ENCODE data around the gene KITLG. TPM values are rescaled to one million over a fixed set of nuclear protein-coding genes. Genes with fewer than 3 reads are reported as not detected.
"Not testable (repeated sequence)": the region's sequence is repeated elsewhere in the genome, so short reads cannot be mapped to it uniquely, and the experiment has no call there.

Gene KITLG
- total RNA-seq, 1 experiment from 2014 or later: 0.07 TPM

DNA sequence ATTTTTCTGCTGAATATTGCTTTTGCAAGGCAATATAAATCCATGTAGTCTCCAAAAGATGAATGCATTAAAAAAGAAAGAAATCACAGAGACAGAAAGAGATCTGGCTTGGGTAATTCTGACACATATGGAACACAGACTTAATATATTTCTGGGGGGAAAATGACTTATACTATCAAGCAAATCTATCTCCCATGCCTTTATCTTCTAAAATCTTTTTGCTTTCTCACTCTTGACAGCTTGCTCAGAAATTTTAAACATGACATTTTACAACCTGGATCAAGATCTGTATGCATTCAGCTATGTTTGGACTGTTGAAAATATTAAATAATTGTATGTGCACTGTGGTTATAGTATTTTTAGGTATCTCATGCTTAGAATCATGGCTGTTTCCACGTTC, 73.0 kb downstream of the KITLG start:
- DNase-seq (ENCODE audit: low spot score): no peak
- in situ Hi-C loops (cut with HindIII; ENCODE audit: low sequenced_read_pairs): no loop called here

DNA sequence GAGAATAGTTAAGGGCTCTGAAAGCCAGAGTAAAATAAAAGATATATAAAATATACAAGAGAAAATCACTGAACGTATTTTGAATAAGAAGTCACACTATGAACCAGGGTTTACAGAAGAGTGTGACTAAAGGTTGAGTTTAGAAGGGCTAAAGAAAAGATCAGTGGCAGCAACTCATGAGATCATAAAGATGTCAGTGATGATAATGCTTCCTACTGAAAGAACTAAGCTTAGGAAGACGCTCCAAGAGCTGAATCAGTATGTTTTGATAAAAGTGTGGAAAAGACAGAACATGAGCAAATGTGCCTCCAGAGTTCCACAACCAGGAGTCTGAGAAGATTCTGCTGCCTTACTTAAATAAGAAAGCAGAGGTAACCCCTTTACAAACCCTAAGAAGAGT, 74.6 kb downstream of the KITLG start:
- in situ Hi-C loops (cut with HindIII; ENCODE audit: low sequenced_read_pairs): no loop called here
- no peak for DNase-seq (ENCODE audit: low spot score)

DNA sequence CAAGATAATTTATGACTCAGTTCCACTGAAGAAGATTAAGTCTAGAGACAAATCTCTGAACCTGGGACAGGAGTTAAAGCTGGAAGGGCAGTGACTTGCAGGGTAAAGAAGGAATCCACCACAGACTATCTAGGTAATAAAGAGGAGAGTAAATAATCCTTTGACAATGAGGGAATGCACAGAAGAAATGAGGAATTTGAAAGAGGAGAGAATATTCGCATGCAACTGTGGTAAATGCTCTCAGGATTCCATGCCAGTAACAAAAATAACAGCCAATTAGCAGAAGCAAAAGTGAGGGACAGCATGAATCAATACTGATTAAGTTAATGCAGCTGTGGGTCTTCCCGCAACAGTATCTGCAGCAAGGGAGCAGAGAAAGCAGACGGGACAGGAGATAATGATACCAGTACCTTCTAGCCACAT, 77.0 kb downstream of the KITLG start:
- in situ Hi-C loops (cut with HindIII; ENCODE audit: low sequenced_read_pairs): no loop called here
- no peak for DNase-seq (ENCODE audit: low spot score)

DNA sequence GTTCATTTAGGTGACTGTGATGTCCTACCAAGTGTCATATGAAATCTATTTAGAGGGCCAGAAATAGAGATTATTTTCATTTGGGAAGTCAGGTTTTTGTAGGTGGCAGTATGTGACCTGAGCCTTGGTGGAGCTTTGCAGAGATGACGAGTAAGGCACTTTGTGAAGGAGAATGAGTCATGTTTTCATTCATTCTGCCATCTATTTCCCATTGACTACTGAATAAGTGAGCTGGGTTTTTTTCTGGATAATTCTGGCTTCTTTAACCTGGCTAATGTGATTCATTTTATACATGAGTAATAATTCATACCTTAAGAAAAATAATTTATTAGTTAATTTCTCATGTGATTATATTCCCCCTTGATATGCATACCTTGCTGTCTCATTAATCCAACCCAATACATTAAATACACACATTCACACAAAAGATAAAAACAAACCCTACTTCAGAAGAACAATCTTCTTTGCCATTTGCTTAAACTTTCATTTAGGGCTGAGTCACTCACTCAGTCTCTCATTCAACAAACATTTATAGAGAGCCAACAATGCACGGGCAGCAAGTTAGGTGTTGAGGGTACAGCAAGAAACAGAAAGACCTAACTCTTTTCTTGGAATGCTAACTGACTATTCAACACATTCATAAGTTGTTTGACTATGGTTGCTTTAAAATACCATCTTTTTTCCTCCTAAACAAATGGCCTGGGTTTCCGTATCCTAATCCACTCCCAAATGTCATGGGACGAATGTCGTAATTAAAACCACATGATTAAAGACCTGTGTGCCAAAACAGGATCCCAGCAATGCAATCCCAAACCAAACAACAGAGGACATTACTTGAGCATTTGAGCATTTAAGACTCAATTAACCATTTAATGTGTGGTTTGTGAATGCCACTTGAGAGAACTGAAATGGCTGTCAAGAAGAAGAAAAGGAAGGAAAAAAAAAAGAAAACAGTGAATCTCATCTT, 78.0 kb downstream of the KITLG start:
- in situ Hi-C loops (cut with HindIII; ENCODE audit: low sequenced_read_pairs): no loop called here
- no peak for DNase-seq (ENCODE audit: low spot score)

DNA sequence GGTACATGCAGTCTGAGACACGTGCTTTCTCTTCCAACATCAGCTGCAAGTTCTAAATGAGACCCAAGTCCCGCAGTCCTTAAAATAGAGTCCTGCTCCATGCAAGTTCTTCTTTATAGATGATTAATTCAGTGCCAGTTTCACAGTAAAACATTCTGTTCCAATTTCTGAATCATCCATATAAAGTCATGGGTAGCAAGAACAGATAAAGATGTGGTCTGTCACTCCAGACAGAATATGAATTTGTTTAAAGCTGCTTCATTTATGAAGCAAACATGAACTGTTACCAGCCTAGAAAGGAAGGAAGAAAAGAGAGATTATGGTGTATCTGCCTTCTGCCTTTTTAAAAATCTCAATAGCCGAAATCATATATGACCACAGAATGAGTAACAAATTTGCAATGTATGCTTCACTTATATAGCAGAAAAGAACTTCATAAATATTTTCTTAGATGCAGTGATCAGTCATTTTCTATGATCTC, 83.3 kb downstream of the KITLG start:
- DNase-seq (ENCODE audit: low spot score): no peak
- in situ Hi-C loops (cut with HindIII; ENCODE audit: low sequenced_read_pairs): no loop called here

DNA sequence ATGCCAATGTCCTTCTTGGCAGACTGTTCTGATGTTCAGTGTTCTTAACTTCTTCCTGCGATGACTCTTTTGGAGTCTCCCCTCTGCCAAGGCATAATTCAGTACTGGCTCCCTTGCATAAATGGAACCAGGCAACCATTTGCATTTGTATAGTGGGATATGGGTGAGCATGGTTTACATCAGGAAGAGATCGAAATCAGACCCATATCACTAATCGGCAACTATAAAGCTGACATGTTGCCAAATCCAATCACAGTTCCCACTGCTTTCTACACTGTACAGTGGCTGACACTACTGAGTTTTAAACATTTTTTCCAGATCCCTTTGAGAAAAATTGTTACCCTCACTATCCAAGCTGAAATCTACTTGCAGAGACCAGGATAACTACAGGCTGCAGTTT, 83.8 kb downstream of the KITLG start:
- DNase-seq (ENCODE audit: low spot score): no peak
- in situ Hi-C loops (cut with HindIII; ENCODE audit: low sequenced_read_pairs): no loop called here

DNA sequence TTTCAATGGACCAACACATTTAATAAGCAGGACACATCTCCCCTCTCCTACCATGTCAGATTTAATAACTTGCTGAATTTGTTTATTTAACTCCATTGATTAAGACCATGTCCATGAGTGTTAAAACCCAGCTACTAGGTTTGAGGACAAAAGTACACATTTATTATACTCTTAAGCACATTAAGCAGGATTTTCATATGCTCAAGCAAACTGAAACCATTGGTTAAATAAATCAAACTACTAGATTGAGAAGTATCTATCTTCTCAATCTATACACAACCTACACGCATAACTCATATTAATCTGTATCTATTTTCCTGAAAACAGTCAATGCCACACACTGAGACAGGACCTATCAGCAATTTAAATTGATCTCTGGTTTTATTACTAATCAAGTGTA, 85.2 kb downstream of the KITLG start:
- in situ Hi-C loops (cut with HindIII; ENCODE audit: low sequenced_read_pairs): no loop called here
- no peak for DNase-seq (ENCODE audit: low spot score)

DNA sequence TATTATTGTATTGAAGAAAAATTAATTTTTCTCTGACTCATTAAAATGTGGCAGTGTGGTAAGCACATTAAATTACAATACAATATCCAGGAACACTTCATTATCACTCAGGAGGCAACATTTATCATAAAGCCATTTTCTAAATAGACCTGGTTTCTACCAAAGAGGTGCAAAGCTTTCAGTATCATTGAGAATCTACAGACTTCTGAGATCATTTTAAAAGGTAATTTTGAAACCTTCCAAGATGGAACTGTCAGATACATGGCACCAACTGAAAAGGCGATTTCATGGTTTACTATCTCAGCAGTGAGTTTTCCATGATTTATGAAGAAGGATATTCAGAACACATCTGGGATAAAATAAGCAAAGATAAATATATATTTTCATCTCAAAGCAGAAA, 85.8 kb downstream of the KITLG start:
- no peak for DNase-seq (ENCODE audit: low spot score)
- in situ Hi-C loops (cut with HindIII; ENCODE audit: low sequenced_read_pairs): no loop called here

DNA sequence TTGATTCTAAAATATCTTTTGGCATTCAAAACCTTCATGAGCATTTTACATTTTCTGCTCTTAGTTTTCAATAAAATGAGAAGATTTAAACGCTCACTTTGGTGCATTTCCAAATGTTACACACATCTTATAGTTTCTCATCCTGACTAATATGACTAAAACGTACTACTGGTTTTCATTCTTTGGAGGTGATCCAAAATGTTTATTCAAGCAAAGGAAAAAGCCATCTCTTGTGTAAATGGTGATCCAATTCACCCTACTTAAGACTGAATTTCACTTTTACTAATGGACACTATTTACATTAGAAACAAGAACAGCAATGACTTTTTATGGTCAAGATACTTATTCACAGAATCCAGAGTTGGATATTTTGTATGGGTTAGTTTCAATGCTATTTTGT, 86.6 kb downstream of the KITLG start:
- in situ Hi-C loops (cut with HindIII; ENCODE audit: low sequenced_read_pairs): no loop called here
- no peak for DNase-seq (ENCODE audit: low spot score)

DNA sequence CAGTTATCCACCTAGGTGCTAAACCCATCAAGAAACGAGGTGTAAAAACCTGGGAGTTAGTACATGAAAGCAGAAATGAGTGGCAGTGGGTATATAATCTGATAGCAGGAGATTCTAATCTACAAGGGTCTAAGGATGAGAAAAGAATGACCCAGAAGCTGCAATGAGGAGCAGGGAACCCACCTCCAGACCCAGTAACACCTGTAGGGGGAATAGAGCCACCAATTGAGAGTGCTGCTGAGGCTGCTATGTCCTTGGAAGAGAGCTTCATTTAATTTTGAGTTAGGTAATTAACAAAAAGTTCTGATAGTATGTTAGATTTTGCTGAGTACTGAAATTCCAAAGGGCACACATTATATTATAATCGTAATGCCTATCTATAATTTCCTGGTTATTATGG, 89.8 kb downstream of the KITLG start:
- in situ Hi-C loops (cut with HindIII; ENCODE audit: low sequenced_read_pairs): no loop called here
- DNase-seq (ENCODE audit: low spot score): no peak

DNA sequence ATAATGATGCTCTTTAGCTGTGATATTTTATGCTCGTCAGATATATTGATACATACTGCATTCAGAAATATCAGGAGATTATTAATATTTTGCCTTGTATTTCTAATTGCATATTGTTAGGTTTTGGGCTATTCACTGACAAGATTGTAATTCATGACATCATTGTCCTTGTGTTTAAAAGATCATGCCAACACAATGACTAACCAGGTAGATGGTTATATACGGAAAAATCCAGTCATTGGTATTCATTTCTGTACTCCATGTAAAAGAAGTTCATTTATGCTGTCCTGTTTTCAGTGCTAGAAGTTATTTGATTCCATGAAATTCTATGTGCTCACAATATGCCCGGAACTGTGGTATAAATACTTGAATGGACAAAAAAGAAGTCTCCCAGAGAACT, 107.5 kb downstream of the KITLG start:
- in situ Hi-C loops (cut with HindIII; ENCODE audit: low sequenced_read_pairs): no loop called here
- no peak for DNase-seq (ENCODE audit: low spot score)

DNA sequence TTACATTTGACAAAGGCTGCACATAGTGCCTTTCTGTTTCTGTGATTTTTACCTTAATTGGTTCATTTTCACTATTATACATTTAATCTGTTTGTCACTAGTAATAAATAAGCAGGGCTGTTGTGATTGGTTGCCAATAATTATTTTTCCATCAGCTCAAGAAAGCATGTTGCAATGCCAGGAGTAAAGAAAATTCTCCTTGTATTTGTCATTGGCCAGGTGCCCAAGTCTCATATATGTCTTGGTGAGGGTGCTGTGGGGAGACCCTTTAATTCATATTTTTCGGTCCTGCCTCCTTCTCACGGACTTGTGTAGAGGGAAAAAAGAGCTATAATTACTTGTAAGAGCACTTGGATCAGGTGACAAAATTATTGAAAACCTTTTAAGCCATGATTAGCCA, 108.0 kb downstream of the KITLG start:
- in situ Hi-C loops (cut with HindIII; ENCODE audit: low sequenced_read_pairs): no loop called here
- DNase-seq (ENCODE audit: low spot score): no peak

DNA sequence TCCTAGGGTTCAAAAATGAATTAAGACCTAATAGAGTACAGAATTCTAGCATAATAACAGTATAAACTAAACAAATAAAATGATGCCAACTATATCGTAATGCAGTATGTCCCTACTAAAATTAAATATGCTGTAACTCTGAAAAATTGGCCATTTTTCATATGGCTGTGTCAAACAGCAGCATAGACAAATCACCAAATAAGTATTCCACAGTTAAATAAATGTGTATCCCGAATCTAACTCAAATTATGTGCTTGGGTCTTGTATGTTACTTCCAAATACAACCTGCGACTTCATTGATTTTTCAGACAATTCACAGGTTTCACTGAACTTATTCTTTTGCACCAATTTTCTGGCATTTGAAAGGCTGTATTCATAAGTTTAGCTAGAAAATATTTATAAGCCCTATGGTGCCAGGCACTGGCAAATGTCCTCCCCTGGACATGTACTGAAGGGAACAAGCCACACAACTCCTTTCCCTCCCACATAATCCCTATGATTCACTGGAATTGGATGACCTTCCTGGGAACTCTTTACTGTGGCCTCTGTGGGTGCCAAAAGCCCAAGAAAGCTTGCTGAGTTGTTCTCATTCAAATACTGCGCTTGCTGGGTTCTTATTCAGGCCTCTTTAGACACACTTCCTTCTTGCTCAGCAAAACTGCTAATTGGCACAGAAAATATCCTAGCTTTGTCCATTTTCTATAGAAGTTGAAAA, 108.8 kb downstream of the KITLG start:
- peak; percentile 18 for DNase-seq (ENCODE audit: low spot score)
- in situ Hi-C loops (cut with HindIII; ENCODE audit: low sequenced_read_pairs): no loop called here

DNA sequence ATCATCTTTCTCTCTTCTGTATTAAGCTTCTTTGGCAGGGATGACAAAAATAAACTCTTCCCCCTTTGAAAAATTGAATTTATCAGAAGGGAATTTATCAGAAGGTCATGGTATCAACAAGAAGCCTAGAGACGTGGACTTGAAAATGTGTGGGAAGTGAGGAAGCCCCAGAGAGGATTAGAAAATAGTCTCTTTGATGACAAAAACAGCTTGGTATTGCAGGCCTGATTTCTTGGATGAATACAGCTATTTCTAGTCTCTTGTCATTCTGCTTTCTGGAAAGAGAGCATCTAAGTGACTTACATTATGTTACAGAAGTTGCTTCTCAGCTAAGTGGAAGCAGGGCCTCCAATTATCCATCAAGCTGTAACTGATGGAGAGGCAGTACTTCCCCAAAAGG, 111.1 kb downstream of the KITLG start:
- in situ Hi-C loops (cut with HindIII; ENCODE audit: low sequenced_read_pairs): no loop called here
- no peak for DNase-seq (ENCODE audit: low spot score)

DNA sequence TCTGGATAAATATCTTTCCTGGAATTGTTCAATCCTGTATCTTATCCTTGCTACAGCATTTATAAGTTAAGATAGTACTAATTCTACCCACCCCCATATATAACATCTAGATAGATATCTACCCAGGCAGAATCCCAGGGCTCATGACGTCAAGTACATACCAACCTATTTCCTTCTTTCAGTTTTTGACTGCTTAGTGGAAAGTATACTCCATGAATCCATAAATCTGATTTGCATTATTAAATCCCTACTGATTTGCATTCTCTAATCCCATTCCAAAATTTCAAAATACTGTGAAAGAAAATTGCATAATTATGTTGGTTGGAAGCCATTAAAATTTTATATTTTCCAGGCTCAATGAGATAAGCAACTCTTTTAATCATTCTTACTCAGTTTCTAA, 111.7 kb downstream of the KITLG start:
- no peak for DNase-seq (ENCODE audit: low spot score)
- in situ Hi-C loops (cut with HindIII; ENCODE audit: low sequenced_read_pairs): no loop called here

DNA sequence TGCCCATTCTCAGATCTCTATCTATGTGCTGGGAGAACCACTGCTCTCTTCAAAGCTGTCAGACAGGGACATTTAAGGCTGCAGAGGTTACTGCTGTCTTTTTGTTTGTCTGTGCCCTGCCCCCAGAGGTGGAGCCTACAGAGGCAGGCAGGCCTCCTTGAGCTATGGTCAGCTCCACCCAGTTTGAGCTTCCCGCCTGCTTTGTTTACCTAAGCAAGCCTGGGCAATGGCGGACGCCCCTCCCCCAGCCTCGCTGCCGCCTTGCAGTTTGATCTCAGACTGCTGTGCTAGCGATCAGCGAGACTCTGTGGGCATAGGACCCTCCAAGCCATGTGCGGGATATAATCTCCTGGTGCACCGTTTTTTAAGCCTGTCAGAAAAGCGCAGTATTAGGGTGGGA, 113.6 kb downstream of the KITLG start:
- DNase-seq (ENCODE audit: low spot score); in situ Hi-C loops (cut with HindIII; ENCODE audit: low sequenced_read_pairs): not testable (repeated sequence)

DNA sequence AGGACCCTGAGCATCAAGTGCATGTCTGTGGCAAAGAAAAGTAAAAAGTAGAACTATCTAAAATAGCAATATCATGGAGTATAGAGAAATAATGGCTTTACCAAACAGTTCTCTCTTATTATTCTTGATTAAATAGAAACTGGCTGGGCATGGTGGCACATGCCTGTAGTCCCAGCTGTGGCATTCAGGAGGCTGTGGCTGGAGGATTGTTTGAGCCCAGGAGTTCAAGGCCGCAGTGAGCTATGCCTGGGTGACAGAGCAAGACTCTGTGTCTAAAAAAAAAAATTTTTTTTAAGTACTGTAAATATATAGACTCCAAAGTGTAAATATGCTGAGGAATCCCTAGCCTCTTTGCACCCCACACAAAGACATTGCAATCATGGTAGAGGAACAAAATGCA, 121.9 kb downstream of the KITLG start:
- in situ Hi-C loops (cut with HindIII; ENCODE audit: low sequenced_read_pairs): no loop called here
- DNase-seq (ENCODE audit: low spot score): no peak

DNA sequence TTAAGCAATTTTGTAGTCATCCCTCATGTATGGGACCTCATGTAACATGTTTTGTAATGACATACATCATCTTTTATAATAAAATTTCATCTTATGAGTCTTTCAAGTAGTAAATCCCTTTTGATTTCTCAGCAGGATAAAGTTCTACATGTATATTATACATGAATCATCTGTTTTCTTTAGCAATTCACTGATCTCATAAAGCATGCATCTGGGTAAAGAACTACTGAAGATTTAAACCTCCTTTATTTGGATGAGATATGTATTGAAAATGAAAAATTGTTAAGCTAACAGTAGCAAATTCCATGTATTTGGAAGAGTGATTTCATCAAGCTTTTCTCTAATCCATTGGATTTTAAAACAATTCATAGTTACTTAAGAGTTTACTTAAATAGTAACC, 126.9 kb downstream of the KITLG start:
- in situ Hi-C loops (cut with HindIII; ENCODE audit: low sequenced_read_pairs): no loop called here
- DNase-seq (ENCODE audit: low spot score): no peak

DNA sequence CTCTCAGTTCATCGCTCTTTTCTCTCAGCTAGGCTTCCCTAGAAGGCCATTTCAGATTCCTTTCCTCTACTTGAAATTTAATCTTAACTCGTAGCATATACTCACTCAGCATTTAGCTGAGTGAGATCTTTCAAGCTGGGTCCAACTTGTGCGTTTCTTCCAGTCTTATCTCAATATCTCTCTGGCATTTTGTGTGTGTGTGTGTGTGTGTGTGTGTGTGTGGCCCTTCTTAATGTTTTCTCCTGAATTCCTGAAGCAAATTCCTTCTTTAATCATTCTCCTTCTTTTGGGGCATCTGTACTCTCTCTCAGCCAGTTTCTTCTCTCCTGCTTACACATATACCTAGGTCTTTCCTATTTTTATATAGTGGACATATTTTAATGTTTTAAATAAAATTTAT, 129.1 kb downstream of the KITLG start:
- in situ Hi-C loops (cut with HindIII; ENCODE audit: low sequenced_read_pairs): no loop called here
- no peak for DNase-seq (ENCODE audit: low spot score)

DNA sequence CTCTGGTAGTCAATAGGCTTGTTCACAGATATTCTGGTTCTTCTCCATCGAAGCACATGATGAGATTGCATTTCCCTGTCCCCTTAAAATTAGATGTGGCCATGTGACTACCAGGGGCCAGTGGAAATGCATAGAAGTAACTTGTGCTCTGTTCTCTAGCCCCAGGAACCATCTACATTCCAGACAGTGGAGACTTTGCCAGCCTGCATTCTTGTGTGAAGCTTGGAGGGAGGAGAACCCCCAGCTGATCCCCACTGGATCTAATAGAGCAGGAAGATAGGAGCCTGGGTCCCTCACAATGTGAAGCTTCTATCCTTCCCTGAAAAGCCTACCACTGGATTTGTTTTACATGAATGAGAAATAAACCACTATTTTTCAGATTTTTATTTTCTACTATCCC, 130.1 kb downstream of the KITLG start:
- DNase-seq (ENCODE audit: low spot score): no peak
- in situ Hi-C loops (cut with HindIII; ENCODE audit: low sequenced_read_pairs): no loop called here

Measured in G401 (cell line).